Trophoblast cell (in vitro differentiated cells and primary cell): ENCODE results near the gene PHF1.

Experiments
- DNase-seq, 2 donors: peaks; one replicate each; pipeline ENCODE4 v3.0.0-alpha.2; 2016
- H2AFZ ChIP-seq: 2 replicates; pipeline ENCODE4 v1.6.1; 2013; ENCODE audit warnings: low read length, moderate library complexity, mild to moderate bottlenecking; ENCODE audit not compliant: insufficient read depth, poor library complexity
- H2AK5ac ChIP-seq: 2 replicates; pipeline ENCODE4 v1.6.1; 2013; ENCODE audit warnings: mild to moderate bottlenecking, low read length
- H2BK120ac ChIP-seq: 2 replicates; pipeline ENCODE4 v1.6.1; 2013; ENCODE audit warnings: low read length, mild to moderate bottlenecking, moderate library complexity; ENCODE audit not compliant: insufficient read depth, poor library complexity
- H2BK12ac ChIP-seq: 2 replicates; pipeline ENCODE4 v1.6.1; 2013; ENCODE audit warnings: mild to moderate bottlenecking, low read length, moderate library complexity
- H2BK5ac ChIP-seq: 2 replicates; pipeline ENCODE4 v1.6.1; 2013; ENCODE audit warnings: low read length, low read depth, moderate library complexity, mild to moderate bottlenecking; ENCODE audit not compliant: poor library complexity
- H3K14ac ChIP-seq: 2 replicates; pipeline ENCODE4 v1.6.1; 2013; ENCODE audit warnings: mild to moderate bottlenecking, low read length
- H3K18ac ChIP-seq: 2 replicates; pipeline ENCODE4 v1.6.1; 2013; ENCODE audit warnings: mild to moderate bottlenecking, low read length
- H3K23ac ChIP-seq: 2 replicates; pipeline ENCODE4 v1.6.1; 2013; ENCODE audit warnings: low read length
- H3K27ac ChIP-seq: 2 replicates; pipeline ENCODE4 v1.5.1; 2013; ENCODE audit warnings: low read depth, mild to moderate bottlenecking, inconsistent platforms, low read length, moderate library complexity
- H3K27me3 ChIP-seq: 2 replicates; pipeline ENCODE4 v1.6.1; 2013; ENCODE audit warnings: inconsistent platforms, mild to moderate bottlenecking, low read length, moderate library complexity; ENCODE audit not compliant: insufficient read depth
- H3K36me3 ChIP-seq, 2 experiments: 1 replicate in 1 of 2; 2 replicates in 1 of 2; pipeline ENCODE4 v1.6.1; 2013; ENCODE audit warnings: low read length in 2 of 2, mild to moderate bottlenecking in 2 of 2, moderate library complexity in 1 of 2; ENCODE audit not compliant: insufficient read depth in 2 of 2, control insufficient read depth in 1 of 2
- H3K4ac ChIP-seq: 2 replicates; pipeline ENCODE4 v1.6.1; 2013; ENCODE audit warnings: low read depth, mild to moderate bottlenecking, low read length, moderate library complexity
- H3K4me1 ChIP-seq, 2 experiments: 1 replicate in 1 of 2; 2 replicates in 1 of 2; pipeline ENCODE4 v1.6.1; 2013; ENCODE audit warnings: low read length in 2 of 2, mild to moderate bottlenecking in 2 of 2, moderate library complexity in 1 of 2; ENCODE audit not compliant: insufficient read depth in 2 of 2, control insufficient read depth in 1 of 2
- H3K4me2 ChIP-seq: 2 replicates; pipeline ENCODE4 v1.6.1; 2013; ENCODE audit warnings: inconsistent platforms, mild to moderate bottlenecking, low read length, moderate library complexity
- H3K4me3 ChIP-seq: 2 replicates; pipeline ENCODE4 v1.5.1; 2013; ENCODE audit warnings: mild to moderate bottlenecking, low read depth, low read length, inconsistent platforms
- H3K79me1 ChIP-seq: one replicate; pipeline ENCODE4 v1.6.1; 2013; ENCODE audit warnings: low read length
- H3K79me2 ChIP-seq: 2 replicates; pipeline ENCODE4 v1.6.1; 2013; ENCODE audit warnings: low read length, mild to moderate bottlenecking; ENCODE audit not compliant: control insufficient read depth, insufficient read depth, poor library complexity
- H3K9ac ChIP-seq: 2 replicates; pipeline ENCODE4 v1.6.1; 2013; ENCODE audit warnings: mild to moderate bottlenecking, low read length
- H3K9me3 ChIP-seq: 2 replicates; pipeline ENCODE4 v1.6.1; 2013; ENCODE audit warnings: low read depth, mild to moderate bottlenecking, control low read depth, inconsistent platforms, low read length; ENCODE audit not compliant: insufficient read depth
- H4K12ac ChIP-seq: 2 replicates; pipeline ENCODE4 v1.6.1; 2013; ENCODE audit warnings: low read depth, mild to moderate bottlenecking, low read length, moderate library complexity
- H4K8ac ChIP-seq: 2 replicates; pipeline ENCODE4 v1.6.1; 2013; ENCODE audit warnings: low read depth, mild to moderate bottlenecking, low read length, moderate library complexity
- H4K91ac ChIP-seq: one replicate; pipeline ENCODE4 v1.6.1; 2013; ENCODE audit warnings: low read depth, mild to moderate bottlenecking, low read length, moderate library complexity
- WGBS: extraction: QIAGEN DNeasy Blood & Tissue Kit; methylation state at CpG from one replicate; pipeline ENCODE4 v1.1.7; 2013; ENCODE audit warnings: missing lambda C conversion rate; ENCODE audit not compliant: insufficient read length, insufficient coverage; ENCODE audit errors: extremely low coverage; 5-methylcytosine and 5-hydroxymethylcytosine counted together

The PHF1 gene

GRCh38 chr6:33404884-33405283 lies 5.9 kb upstream of the PHF1 start:
- Histone ChIP-seq H3K79me2 (no peaks in the 10 kb centered on the region), H2BK12ac (no peak overlapping the region), H3K27me3 (no peaks in the 10 kb centered on the region), H4K12ac (no peak overlapping the region), H3K79me1 (peaks cover 2% of the 10 kb centered on the region), H2BK120ac (no peak overlapping the region), H3K36me3 (peaks cover 45 to 52% of the 10 kb centered on the region in 2 experiments), H3K27ac (no peak overlapping the region), H4K8ac (no peak overlapping the region), H3K9ac (no peak overlapping the region), H4K91ac (no peak overlapping the region), H3K23ac (no peak overlapping the region), H3K4ac (no peak overlapping the region), H2BK5ac (no peak overlapping the region), H3K9me3 (peaks cover 3% of the 10 kb centered on the region), H3K4me2 (no peak overlapping the region), H3K14ac (no peak overlapping the region), H3K4me1 (peaks cover 2 to 4% of the 10 kb centered on the region in 2 experiments), H2AK5ac (no peak overlapping the region), H3K4me3 (no peak overlapping the region), H3K18ac (no peak overlapping the region), H2AFZ (no peak overlapping the region)
- no CpG with 5 or more reads among the region's 17 CpGs for WGBS
- DNase-seq = no peak

- Histone ChIP-seq H3K18ac (no peak overlapping the region), H3K27ac (no peak overlapping the region), H3K4me2 (no peak overlapping the region), H2AFZ (no peak overlapping the region), H3K79me2 (no peaks in the 10 kb centered on the region), H3K9ac (no peak overlapping the region), H3K36me3 (peaks cover 41 to 48% of the 10 kb centered on the region in 2 experiments), H2BK5ac (no peak overlapping the region), H3K4me3 (no peak overlapping the region), H3K9me3 (peaks cover 3% of the 10 kb centered on the region), H4K12ac (no peak overlapping the region), H3K4ac (no peak overlapping the region), H2BK12ac (no peak overlapping the region), H4K91ac (no peak overlapping the region), H3K27me3 (no peaks in the 10 kb centered on the region), H3K79me1 (peaks cover 3% of the 10 kb centered on the region), H3K23ac (no peak overlapping the region), H3K4me1 (peaks cover 2 to 4% of the 10 kb centered on the region in 2 experiments), H2AK5ac (no peak overlapping the region), H2BK120ac (no peak overlapping the region), H3K14ac (no peak overlapping the region), H4K8ac (no peak overlapping the region)
- WGBS = no CpG with 5 or more reads among the region's 15 CpGs
- DNase-seq = no peak
Observed at GRCh38 chr6:33405386-33405940, 5.4 kb upstream of the PHF1 start.

GRCh38 chr6:33406126-33406525 lies 4.7 kb upstream of the PHF1 start:
- H4K12ac ChIP-seq = no peak overlapping the region
- H3K4me2 ChIP-seq = no peak overlapping the region
- H4K91ac ChIP-seq = no peak overlapping the region
- no peak overlapping the region for H2BK5ac ChIP-seq
- no peak overlapping the region for H3K4me3 ChIP-seq
- WGBS = no CpG with 5 or more reads among the region's 17 CpGs
- H3K4ac ChIP-seq = no peak overlapping the region
- H3K23ac ChIP-seq = no peak overlapping the region
- no peak overlapping the region for H2AK5ac ChIP-seq
- peaks cover 41 to 47% of the 10 kb centered on the region in 2 experiments for H3K36me3 ChIP-seq
- no peak overlapping the region for H3K27ac ChIP-seq
- no peak overlapping the region for H2AFZ ChIP-seq
- no peak overlapping the region for H3K18ac ChIP-seq
- no peaks in the 10 kb centered on the region for H3K27me3 ChIP-seq
- H3K79me2 ChIP-seq = peaks cover 4% of the 10 kb centered on the region
- H4K8ac ChIP-seq = no peak overlapping the region
- H3K9ac ChIP-seq = no peak overlapping the region
- H2BK12ac ChIP-seq = no peak overlapping the region
- H2BK120ac ChIP-seq = no peak overlapping the region
- no peak for DNase-seq
- peaks cover 3% of the 10 kb centered on the region for H3K9me3 ChIP-seq
- peaks cover 2 to 4% of the 10 kb centered on the region in 2 experiments for H3K4me1 ChIP-seq
- H3K14ac ChIP-seq = no peak overlapping the region
- H3K79me1 ChIP-seq = peaks cover 7% of the 10 kb centered on the region

GRCh38 chr6:33407132-33407718 lies 3.6 kb upstream of the PHF1 start:
- no peak overlapping the region for H2BK120ac ChIP-seq
- no peak overlapping the region for H3K14ac ChIP-seq
- no peak overlapping the region for H3K4me3 ChIP-seq
- H3K36me3 ChIP-seq = peaks cover 41 to 45% of the 10 kb centered on the region in 2 experiments
- H2AK5ac ChIP-seq = no peak overlapping the region
- H3K27ac ChIP-seq = no peak overlapping the region
- no peak overlapping the region for H4K8ac ChIP-seq
- no peaks in the 10 kb centered on the region for H3K27me3 ChIP-seq
- H3K4me1 ChIP-seq = peaks cover 2 to 6% of the 10 kb centered on the region in 2 experiments
- WGBS = no CpG with 5 or more reads among the region's 5 CpGs
- H3K4me2 ChIP-seq = no peak overlapping the region
- no peak overlapping the region for H3K4ac ChIP-seq
- H4K91ac ChIP-seq = no peak overlapping the region
- no peak overlapping the region for H2BK5ac ChIP-seq
- no peak overlapping the region for H3K18ac ChIP-seq
- H3K9me3 ChIP-seq = peaks cover 3% of the 10 kb centered on the region
- no peak overlapping the region for H3K23ac ChIP-seq
- H2AFZ ChIP-seq = no peak overlapping the region
- H3K79me2 ChIP-seq = peaks cover 6% of the 10 kb centered on the region
- DNase-seq = peak in 1 of 2 donors; percentile 63
- no peak overlapping the region for H2BK12ac ChIP-seq
- H3K79me1 ChIP-seq = peaks cover 10% of the 10 kb centered on the region
- no peak overlapping the region for H4K12ac ChIP-seq
- no peak overlapping the region for H3K9ac ChIP-seq
